ENCODE measurements around the gene BCL2L15. TPM values are rescaled to one million over a fixed set of nuclear protein-coding genes. Genes with fewer than 3 reads are reported as not detected.
A peak's percentile ranks its signal among the peaks of the same experiment; 100 is the strongest.

Gene BCL2L15
- total and polyA plus RNA-seq, 2 experiments from 2014 or later = 0.32 TPM; not detected in 1

DNA sequence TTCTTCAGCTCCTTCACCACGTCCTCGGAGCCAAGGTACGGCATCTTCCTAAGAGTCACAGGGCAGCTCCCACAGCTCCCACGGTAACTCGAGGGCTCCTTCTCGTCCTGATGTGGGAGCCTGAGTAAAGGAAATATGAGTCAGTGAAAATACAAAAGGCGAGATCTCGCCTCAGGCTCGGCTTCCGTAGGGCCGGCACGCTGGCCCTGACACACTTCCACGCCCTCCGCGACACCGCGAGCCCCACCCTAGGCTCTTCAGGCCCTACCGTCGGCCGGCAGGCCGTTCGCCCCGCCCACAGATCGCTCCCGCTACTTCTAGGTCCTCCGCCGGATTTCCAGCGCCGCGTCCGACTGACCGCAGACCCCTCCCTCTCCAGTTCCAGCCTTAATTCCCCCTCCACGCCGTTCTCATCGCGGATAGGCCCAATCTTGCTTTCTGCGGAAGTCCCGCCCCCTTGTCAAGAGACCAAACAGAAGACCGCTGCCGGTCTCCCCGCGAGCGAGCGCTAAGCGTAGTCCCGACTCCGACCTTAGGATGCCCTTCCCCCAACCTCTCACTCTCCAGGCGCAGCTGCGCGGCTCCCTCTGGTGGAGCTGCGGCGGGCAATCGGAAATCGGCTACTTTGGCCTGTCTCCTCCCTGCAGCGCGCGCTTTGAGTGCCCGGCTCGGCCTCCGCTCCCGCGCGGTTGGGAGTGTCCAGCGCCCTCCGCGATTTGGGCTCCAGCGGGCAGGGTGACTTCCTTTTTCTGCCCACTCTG, 17.5 kb upstream of the BCL2L15 start, which contains the start of the genes AP4B1 and DCLRE1B:
TSS of gene AP4B1 (minus strand) at position 126 of the 761 bp plus-strand sequence. CDS start at position 44, 82 bp downstream.
TSS of gene DCLRE1B (plus strand) at position 653 of the 761 bp plus-strand sequence. CDS start 261 bp downstream, outside the sequence.
- WGBS, 2 experiments (ENCODE audit: low coverage in 1 of 2, low lambda C conversion rate in 2 of 2, missing lambda C conversion rate in 2 of 2) = 0 to 1% methylated on average over 55 to 67 of the region's 67 CpGs
- Histone ChIP-seq H3F3A (ENCODE audit: insufficient read depth) (peaks cover 16% of the 10 kb centered on the region), H3K27me3 (replicated peaks; ENCODE audit: insufficient read depth) (no peaks in the 10 kb centered on the region), H3K9me2 (ENCODE audit: insufficient read depth) (no peaks in the 10 kb centered on the region), H3K9me3 (ENCODE audit: low read depth) (no peaks in the 10 kb centered on the region), H2AFZ (peak within 1 kb of the TSS; percentile 94), H3K4me1 (ENCODE audit: insufficient read depth) (peaks cover 8% of the 10 kb centered on the region), H3K79me2 (ENCODE audit: insufficient read depth) (peaks cover 47% of the 10 kb centered on the region), H3K4me2 (ENCODE audit: unreplicated experiment) (peak within 1 kb of the TSS; percentile 97), H4K20me1 (ENCODE audit: insufficient read depth) (no peaks in the 10 kb centered on the region), H3K9ac (peak within 1 kb of the TSS; percentile 93), H3K4me3 (peak within 1 kb of the TSS; percentile 86), H3K36me3 (ENCODE audit: low read depth) (peaks cover 8% of the 10 kb centered on the region; the same call in 1 of the 2 replicates), H3K27ac (peak within 1 kb of the TSS; percentile 94)
- peak; percentile 100 for DNase-seq
- in situ Hi-C loops (cut with MboI) = no loop called here
- TF ChIP-seq EZH2phosphoT487 (IDR thresholded peaks at IDR 0.05; ENCODE audit: insufficient read depth, low read depth) (no peak), EZH2 (IDR thresholded peaks at IDR 0.05; ENCODE audit: insufficient read depth, poor library complexity, severe bottlenecking) (no peak)

DNA sequence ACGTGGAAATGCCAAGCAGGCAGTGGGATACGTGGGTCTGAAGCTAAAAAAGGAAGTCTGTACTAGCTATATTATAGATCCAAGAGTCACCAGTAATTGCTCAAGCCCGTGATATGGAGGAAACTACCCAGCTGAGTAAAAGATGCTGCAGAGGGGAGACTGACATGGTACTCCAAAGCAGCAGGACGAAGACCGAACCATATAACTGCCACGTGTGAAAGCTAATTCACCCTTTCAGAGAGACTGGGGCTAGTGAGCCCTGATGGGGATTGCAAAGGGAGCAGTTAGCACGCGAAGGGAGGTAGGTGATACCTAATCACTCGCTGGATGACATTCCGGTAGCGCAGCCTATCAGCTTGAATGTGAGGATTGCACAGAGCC, 16.9 kb upstream of the BCL2L15 start:
- H3K79me2 ChIP-seq (ENCODE audit: insufficient read depth) = peaks cover 47% of the 10 kb centered on the region
- TF ChIP-seq EZH2phosphoT487 (IDR thresholded peaks at IDR 0.05; ENCODE audit: insufficient read depth, low read depth) (no peak), EZH2 (IDR thresholded peaks at IDR 0.05; ENCODE audit: insufficient read depth, poor library complexity, severe bottlenecking) (no peak)
- no peak for DNase-seq
- peak overlapping the region; percentile 94 for H3K27ac ChIP-seq
- no peaks in the 10 kb centered on the region for H3K27me3 ChIP-seq (replicated peaks; ENCODE audit: insufficient read depth)
- H3K9ac ChIP-seq = peak overlapping the region; percentile 93
- no peaks in the 10 kb centered on the region for H3K9me2 ChIP-seq (ENCODE audit: insufficient read depth)
- H2AFZ ChIP-seq = peak overlapping the region; percentile 94
- WGBS, 2 experiments (ENCODE audit: low coverage in 1 of 2, low lambda C conversion rate in 2 of 2, missing lambda C conversion rate in 2 of 2) = 1 to 3% methylated on average over 11 of the region's 11 CpGs
- H3F3A ChIP-seq (ENCODE audit: insufficient read depth) = peaks cover 22% of the 10 kb centered on the region
- peak overlapping the region; percentile 89 for H3K4me2 ChIP-seq (ENCODE audit: unreplicated experiment)
- peaks cover 8% of the 10 kb centered on the region; the same call in 1 of the 2 replicates for H3K36me3 ChIP-seq (ENCODE audit: low read depth)
- H3K4me1 ChIP-seq (ENCODE audit: insufficient read depth) = peaks cover 12% of the 10 kb centered on the region
- no peaks in the 10 kb centered on the region for H3K9me3 ChIP-seq (ENCODE audit: low read depth)
- H4K20me1 ChIP-seq (ENCODE audit: insufficient read depth) = no peaks in the 10 kb centered on the region
- in situ Hi-C loops (cut with MboI) = no loop called here
- peak overlapping the region; percentile 86 for H3K4me3 ChIP-seq

DNA sequence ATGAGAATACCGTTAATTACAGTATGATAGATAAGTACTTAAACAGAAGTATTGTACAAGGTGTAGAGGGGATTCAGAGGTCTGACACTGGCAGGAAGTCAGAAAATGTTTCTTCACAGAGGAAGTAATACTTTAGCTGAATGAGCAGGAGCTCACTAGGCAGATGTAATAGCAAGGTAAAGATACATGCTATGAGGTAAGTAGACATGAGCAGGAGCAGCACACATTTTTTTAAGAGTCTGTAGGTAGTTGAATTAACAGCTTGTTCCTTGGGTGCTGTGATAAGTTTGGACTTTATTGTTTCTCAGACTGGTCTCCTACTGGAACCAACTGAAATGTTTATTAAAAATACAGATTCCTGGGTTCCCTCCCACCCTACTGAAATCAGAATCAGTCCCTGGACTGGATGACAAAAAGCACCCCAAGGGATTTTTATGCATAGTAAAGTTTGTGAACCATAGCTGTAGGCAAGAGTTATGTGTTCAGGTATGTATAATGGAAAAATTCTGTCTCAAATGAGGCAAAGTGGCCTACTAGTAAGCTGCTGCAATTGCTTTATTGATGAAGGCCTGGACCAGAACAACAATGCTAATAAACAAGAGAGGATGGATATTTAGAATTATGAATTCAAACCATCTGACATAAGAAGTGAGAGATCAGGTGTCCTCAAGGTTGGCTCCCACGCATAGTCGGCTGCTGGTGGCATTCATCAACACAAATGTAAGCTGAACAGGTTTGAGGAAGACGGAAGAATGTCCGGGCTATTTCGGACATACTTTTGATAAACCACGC, 16.3 kb upstream of the BCL2L15 start:
- peak overlapping the region; percentile 94 for H3K27ac ChIP-seq
- TF ChIP-seq EZH2phosphoT487 (IDR thresholded peaks at IDR 0.05; ENCODE audit: insufficient read depth, low read depth) = no peak
- TF ChIP-seq EZH2 (IDR thresholded peaks at IDR 0.05; ENCODE audit: insufficient read depth, poor library complexity, severe bottlenecking) = no peak
- peak; percentile 21 for DNase-seq
- peaks cover 17% of the 10 kb centered on the region for H3K4me1 ChIP-seq (ENCODE audit: insufficient read depth)
- H3F3A ChIP-seq (ENCODE audit: insufficient read depth) = peaks cover 27% of the 10 kb centered on the region
- peak overlapping the region; percentile 86 for H3K4me3 ChIP-seq
- peak overlapping the region; percentile 94 for H2AFZ ChIP-seq
- peak overlapping the region; percentile 93 for H3K9ac ChIP-seq
- H3K27me3 ChIP-seq (replicated peaks; ENCODE audit: insufficient read depth) = no peaks in the 10 kb centered on the region
- H3K9me3 ChIP-seq (ENCODE audit: low read depth) = no peaks in the 10 kb centered on the region
- 0 out of 2 replicates have a peak, but pooled peaks cover 4% of the 10 kb centered on the region for H3K36me3 ChIP-seq (ENCODE audit: low read depth)
- H4K20me1 ChIP-seq (ENCODE audit: insufficient read depth) = no peaks in the 10 kb centered on the region
- peaks cover 47% of the 10 kb centered on the region for H3K79me2 ChIP-seq (ENCODE audit: insufficient read depth)
- 25 to 26% methylated on average over 7 of the region's 7 CpGs for WGBS, 2 experiments (ENCODE audit: low coverage in 1 of 2, low lambda C conversion rate in 2 of 2, missing lambda C conversion rate in 2 of 2)
- H3K9me2 ChIP-seq (ENCODE audit: insufficient read depth) = no peaks in the 10 kb centered on the region
- in situ Hi-C loops (cut with MboI) = no loop called here
- H3K4me2 ChIP-seq (ENCODE audit: unreplicated experiment) = peak overlapping the region; percentile 89

DNA sequence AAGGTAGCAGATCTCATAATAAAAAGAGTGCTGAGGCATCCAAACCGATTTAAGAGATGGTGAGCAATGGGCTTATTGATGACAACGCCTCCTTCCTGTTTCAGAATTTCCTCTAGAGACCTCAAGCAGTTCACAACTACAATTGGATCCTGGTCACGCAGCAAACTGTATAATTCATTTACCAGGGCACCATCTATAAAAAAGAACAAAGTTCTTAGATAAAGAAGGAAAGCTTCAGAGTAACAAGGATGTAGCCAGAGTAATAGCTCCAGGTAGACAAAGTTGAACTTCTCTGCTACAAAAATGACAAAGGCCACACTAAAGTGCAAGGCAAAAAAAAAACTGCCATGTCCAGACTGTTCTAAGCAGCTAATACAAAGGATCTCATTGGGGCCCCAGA, 13.8 kb upstream of the BCL2L15 start:
- peaks cover 19% of the 10 kb centered on the region; the same call in 1 of the 2 replicates for H3K36me3 ChIP-seq (ENCODE audit: low read depth)
- peaks cover 36% of the 10 kb centered on the region for H3K79me2 ChIP-seq (ENCODE audit: insufficient read depth)
- H3K9me3 ChIP-seq (ENCODE audit: low read depth) = no peaks in the 10 kb centered on the region
- H3K9me2 ChIP-seq (ENCODE audit: insufficient read depth) = no peaks in the 10 kb centered on the region
- H3F3A ChIP-seq (ENCODE audit: insufficient read depth) = peaks cover 27% of the 10 kb centered on the region
- H3K27me3 ChIP-seq (replicated peaks; ENCODE audit: insufficient read depth) = no peaks in the 10 kb centered on the region
- no peak overlapping the region for H2AFZ ChIP-seq
- no peak overlapping the region for H3K9ac ChIP-seq
- WGBS, 2 experiments (ENCODE audit: low coverage in 1 of 2, low lambda C conversion rate in 2 of 2, missing lambda C conversion rate in 2 of 2) = 95 to 100% methylated on average over 3 of the region's 3 CpGs
- peaks cover 17% of the 10 kb centered on the region for H3K4me1 ChIP-seq (ENCODE audit: insufficient read depth)
- no peak overlapping the region for H3K4me3 ChIP-seq
- no peak overlapping the region for H3K4me2 ChIP-seq (ENCODE audit: unreplicated experiment)
- DNase-seq = no peak
- in situ Hi-C loops (cut with MboI) = no loop called here
- TF ChIP-seq EZH2 (IDR thresholded peaks at IDR 0.05; ENCODE audit: insufficient read depth, poor library complexity, severe bottlenecking) (no peak), EZH2phosphoT487 (IDR thresholded peaks at IDR 0.05; ENCODE audit: insufficient read depth, low read depth) (no peak)
- H3K27ac ChIP-seq = no peak overlapping the region
- no peaks in the 10 kb centered on the region for H4K20me1 ChIP-seq (ENCODE audit: insufficient read depth)

All from GM23248 (cell line).